GM10248 (cell line): ENCODE data around the gene BAHD1.

Experiments
- CTCF ChIA-PET: fragments of 300-600 bp; sonication (Branson Sonifier 250); formaldehyde crosslinking; extraction: SDS; loops from one replicate; lab custom pipeline; 2021; ENCODE audit warnings: antibody characterized with exemption; lab: Yijun Ruan, JAX
- POLR2A ChIA-PET: fragments of 350-650 bp; sonication (Branson Sonifier 250); formaldehyde crosslinking; extraction: SDS; loops from one replicate; lab custom pipeline; 2020; ENCODE audit warnings: antibody characterized with exemption; lab: Yijun Ruan, JAX
- DNase-seq: peaks from one replicate; pipeline ENCODE4 v3.0.0; 2012; ENCODE audit errors: extremely low spot score
- TF ChIP-seq, protein P1 (sequence below): IDR thresholded peaks from 2 replicates; pipeline ENCODE4 v1.5.1; 2012; ENCODE audit warnings: mild to moderate bottlenecking, low read depth; ENCODE audit errors: extremely low read depth, missing control alignments, control extremely low read depth

The BAHD1 gene

DNA sequence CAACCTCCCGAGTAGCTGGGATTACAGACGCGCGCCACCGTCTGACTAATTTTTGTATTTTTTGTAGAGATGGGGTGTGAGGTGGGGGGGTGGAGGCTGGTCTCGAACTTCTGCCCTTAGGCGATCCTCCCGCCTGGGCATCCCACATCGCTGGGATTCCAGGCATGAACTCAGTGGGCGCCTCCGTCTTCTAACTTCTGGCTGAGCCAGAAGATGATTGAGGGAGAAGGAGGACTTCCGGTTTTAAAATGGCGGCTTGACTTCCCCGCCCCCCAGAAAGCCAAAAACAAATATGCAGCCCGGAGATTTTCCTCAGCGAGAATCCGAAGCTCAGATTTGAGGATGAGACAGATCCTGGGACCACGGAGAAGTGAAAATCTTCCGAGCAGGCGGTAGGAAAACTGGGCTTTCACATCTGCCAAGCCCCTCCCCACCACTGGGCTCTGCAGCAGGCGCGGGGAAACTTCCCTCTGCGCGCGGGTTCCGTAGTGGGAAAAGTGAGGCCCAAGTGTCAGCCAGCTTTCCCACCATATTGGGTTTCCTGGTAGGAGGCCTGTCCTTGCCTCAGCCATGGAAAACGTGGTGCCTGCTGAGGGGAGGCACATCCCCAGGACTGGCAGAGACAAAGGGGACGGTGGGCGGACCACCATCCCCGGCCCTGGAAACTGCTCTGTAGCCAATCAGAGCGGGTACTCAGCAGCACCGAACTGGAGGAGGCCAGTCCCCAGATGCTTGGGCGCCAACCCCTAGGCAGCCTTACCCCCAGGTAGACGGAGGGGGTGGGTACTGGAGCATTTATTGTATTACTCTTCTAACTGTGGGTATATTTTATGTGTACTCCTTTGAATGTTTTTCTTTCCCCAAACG is 47.3 kb downstream of the BAHD1 start:
- TF ChIP-seq, protein P1, sequence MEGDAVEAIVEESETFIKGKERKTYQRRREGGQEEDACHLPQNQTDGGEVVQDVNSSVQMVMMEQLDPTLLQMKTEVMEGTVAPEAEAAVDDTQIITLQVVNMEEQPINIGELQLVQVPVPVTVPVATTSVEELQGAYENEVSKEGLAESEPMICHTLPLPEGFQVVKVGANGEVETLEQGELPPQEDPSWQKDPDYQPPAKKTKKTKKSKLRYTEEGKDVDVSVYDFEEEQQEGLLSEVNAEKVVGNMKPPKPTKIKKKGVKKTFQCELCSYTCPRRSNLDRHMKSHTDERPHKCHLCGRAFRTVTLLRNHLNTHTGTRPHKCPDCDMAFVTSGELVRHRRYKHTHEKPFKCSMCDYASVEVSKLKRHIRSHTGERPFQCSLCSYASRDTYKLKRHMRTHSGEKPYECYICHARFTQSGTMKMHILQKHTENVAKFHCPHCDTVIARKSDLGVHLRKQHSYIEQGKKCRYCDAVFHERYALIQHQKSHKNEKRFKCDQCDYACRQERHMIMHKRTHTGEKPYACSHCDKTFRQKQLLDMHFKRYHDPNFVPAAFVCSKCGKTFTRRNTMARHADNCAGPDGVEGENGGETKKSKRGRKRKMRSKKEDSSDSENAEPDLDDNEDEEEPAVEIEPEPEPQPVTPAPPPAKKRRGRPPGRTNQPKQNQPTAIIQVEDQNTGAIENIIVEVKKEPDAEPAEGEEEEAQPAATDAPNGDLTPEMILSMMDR: no peak
- POLR2A ChIA-PET: no interaction called here
- CTCF ChIA-PET: interaction anchor here (1.2 kb wide), 1 partner anchor 9 kb away, joined by 3 read pairs; no protein-coding TSS in a partner anchor
- no peak for DNase-seq

DNA sequence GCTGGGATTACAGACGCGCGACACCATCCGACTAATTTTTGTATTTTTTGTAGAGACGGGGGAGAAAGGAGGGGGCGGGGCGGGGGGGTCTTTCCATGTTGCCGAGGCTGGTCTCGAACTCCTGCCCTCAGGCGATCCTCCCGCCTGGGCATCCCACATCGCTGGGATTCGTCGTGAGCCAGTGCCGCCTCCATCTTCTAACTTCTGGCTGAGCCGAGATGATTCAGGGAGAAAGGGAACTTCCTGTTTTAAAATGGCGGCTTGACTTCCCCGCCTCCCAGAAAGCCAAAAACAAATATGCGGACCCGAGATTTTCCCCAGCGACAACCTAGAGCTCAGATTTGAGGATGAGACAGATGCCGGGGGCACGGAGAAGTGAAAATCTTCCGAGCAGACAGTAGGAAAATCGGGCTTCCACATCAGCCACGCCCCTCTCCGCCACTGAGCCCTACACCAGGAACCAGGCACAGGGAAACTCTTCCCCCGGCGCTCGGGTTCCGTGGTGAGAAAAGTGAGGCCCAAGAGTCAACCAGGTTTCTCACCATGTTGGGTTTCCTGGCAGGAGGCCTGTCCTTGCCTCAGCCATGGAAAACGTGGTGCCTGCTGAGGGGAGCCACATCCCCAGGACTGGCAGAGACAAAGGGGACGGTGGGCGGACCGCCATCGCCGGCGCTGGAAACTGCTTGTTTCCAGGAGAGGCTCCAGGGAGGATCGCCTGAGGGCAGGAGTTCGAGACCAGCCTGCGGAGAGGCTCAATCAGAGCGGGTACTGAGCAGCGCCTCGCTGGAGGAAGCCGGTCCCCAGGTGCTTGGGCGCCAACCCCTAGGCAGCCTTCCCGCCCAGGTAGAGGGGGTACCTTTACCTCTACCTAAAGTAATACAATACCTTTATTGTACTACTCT is 48.8 kb downstream of the BAHD1 start:
- POLR2A ChIA-PET: no interaction called here
- CTCF ChIA-PET: interaction anchor here (1.1 kb wide), 1 partner anchor 10 kb away, joined by 3 read pairs; no protein-coding TSS in a partner anchor
- DNase-seq: no peak
- TF ChIP-seq, protein P1: no peak

DNA sequence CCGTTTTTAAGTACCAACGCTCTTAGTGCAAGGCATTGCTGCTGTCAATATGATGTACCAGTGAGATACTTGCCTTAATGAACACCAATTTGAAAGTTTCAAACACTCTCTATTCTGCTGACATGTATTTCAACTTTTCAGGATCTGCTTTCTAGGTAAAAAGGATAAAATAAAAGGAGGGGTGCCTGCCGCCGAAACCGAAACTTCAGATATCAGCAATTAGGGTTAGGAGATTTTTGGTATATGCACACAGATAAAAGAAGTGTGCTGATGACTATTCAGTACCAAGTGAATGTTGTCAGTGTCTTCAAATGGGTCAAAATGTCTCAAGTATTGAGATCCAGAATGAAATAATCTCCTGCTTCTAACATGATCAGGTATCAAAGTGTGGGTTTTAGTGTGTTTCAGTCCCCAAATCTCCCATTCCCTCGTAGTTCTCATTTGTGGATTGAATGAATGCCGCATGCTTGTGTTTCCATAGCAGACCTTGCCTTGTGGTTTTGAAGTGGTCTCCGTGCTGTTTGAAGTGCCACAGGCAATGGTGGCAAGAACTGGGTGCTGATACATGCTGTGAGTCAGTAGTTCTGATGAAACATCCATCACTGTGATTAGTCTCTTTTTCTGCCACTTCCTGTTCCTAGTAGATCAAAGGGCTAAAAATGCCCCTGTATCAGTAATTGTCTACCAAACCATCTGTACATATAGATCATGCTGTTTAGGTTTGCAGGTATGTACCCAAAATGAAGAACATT is 52.5 kb downstream of the BAHD1 start:
- TF ChIP-seq, protein P1: no peak
- POLR2A ChIA-PET: no interaction called here
- DNase-seq: no peak
- CTCF ChIA-PET: interaction anchor here (1.2 to 1.7 kb wide), 2 partner anchors 14 to 155 kb away, joined by 3 to 6 read pairs; no protein-coding TSS in a partner anchor

DNA sequence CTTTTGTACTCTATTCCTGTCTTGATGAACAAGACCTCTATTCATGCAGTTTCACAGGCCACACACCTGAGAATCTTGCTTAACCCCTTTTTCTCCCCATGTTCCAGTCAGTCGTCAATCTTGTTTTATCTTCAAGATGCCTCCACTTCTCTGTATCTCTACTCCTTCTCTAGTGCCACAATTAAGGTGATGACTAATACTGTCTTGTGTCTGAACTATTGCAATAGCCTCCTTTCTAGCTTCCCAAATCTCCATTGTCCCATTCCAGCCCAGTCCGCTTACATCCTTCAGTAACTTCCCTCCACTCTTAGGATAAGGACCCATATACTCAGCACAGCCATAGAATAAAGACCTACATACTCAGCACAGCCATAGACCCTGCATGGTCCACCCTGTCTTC is 54.8 kb downstream of the BAHD1 start:
- TF ChIP-seq, protein P1: no peak
- DNase-seq: no peak
- ChIA-PET POLR2A (interaction anchor here (0.6 kb wide), 1 partner anchor 39 kb away, joined by 6 read pairs; no protein-coding TSS in a partner anchor), CTCF (interaction anchor here (1.9 kb wide), 1 partner anchor 11 kb away, joined by 6 read pairs; no protein-coding TSS in a partner anchor)

DNA sequence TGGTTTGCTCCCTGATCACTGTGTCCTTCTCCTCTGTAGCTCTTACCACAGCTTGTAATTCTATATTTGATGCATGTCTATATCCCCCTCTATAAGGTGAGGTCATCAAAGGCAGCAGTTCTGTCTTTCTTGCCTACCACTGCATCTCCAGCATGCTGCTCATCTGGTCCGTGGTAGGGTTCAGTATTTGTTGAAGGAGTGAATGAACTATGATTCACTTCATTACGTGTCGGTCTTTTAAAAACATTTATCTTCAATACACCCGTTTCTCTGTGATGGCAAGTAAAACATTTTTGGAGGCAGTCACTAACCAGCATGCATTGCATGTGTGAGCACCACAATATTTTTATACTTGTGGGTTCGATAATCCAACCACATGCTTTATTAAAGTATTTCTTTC is 57.7 kb downstream of the BAHD1 start:
- TF ChIP-seq, protein P1: no peak
- ChIA-PET CTCF (interaction anchor here (1.0 to 1.7 kb wide), 3 partner anchors 9 to 20 kb away, joined by 3 to 9 read pairs (median 4); no protein-coding TSS in a partner anchor), POLR2A (no interaction called here)
- DNase-seq: no peak
